Measurements from ENCODE around the gene TIMM44.

GRCh38 chr19:7895565-7895964, 47.9 kb downstream of the TIMM44 start:
- TF ChIP-seq CTCF (IDR thresholded peaks at IDR 0.05): no peak
- no peak for TF ChIP-seq POLR2A (IDR thresholded peaks at IDR 0.05)
